ENCODE results near the gene DEPDC5. TPM values are rescaled to one million over a fixed set of nuclear protein-coding genes. Genes with fewer than 3 reads are reported as not detected.

Gene DEPDC5
- total and polyA plus RNA-seq, 9 of the 15 experiments (the other 6 are each of a cell fraction or from before 2014, with no cell fraction given): 2.3 to 12.3 (median 10.7) TPM

DNA sequence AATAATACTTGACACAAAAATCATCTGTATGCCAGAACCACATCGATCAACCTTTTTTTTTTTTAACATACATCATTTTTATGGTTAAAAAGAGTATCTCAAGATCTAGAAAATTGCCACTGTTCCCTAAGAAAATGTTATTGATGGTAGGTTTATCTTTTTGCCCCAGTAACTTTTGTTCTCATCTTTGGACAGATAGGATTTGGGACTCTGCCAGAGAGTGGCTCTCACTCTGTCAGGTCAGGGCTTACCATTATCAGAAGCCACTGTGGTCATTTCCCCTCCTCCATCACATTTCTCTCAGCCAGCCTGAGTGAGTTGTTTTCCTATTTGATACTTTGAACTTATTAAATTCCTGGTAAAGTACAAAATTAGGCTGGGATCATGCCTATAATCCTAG lies 142.7 kb downstream of the DEPDC5 start (continued):
- 0 out of 2 replicates have a peak, but pooled peaks have one; percentile 17 for TF ChIP-seq PHB2 (IDR thresholded peaks at IDR 0.05; ENCODE audit: low read depth)
- no peak for TF ChIP-seq CBX5 (IDR thresholded peaks at IDR 0.05; ENCODE audit: borderline replicate concordance, low read depth)
- peak; percentile 91 for TF ChIP-seq CBFA2T3 (IDR thresholded peaks at IDR 0.05)
- TF ChIP-seq MTA1 (IDR thresholded peaks at IDR 0.05; ENCODE audit: borderline replicate concordance): peak; percentile 30; the same call in 1 of the 2 replicates
- peak; percentile 83 for TF ChIP-seq MEIS2 (IDR thresholded peaks at IDR 0.05; ENCODE audit: partially characterized antibody)
- TF ChIP-seq DPF2 (IDR thresholded peaks at IDR 0.05): peak; percentile 34
- TF ChIP-seq SPI1 (IDR thresholded peaks at IDR 0.05; ENCODE audit: borderline replicate concordance, low read depth, low read length): no peak
- peak; percentile 60; the same call in 1 of the 2 replicates for TF ChIP-seq STAT5A (IDR thresholded peaks at IDR 0.05; ENCODE audit: borderline replicate concordance, low read length)
- TF ChIP-seq FOXA3 (CRISPR knock-in tag; conservative IDR thresholded peaks at IDR 0.05 in 1 of 2, IDR thresholded peaks at IDR 0.05 in 1 of 2): no peak
- TF ChIP-seq, protein P1, sequence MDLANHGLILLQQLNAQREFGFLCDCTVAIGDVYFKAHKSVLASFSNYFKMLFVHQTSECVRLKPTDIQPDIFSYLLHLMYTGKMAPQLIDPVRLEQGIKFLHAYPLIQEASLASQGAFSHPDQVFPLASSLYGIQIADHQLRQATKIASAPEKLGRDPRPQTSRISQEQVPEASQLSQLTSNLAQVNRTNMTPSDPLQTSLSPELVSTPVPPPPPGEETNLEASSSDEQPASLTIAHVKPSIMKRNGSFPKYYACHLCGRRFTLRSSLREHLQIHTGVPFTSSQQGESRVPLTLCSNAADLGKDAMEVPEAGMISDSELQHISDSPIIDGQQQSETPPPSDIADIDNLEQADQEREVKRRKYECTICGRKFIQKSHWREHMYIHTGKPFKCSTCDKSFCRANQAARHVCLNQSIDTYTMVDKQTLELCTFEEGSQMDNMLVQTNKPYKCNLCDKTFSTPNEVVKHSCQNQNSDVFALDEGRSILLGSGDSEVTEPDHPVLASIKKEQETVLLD (IDR thresholded peaks at IDR 0.05): peak; percentile 51; the same call in 1 of the 2 replicates
- TF ChIP-seq, protein P2, sequence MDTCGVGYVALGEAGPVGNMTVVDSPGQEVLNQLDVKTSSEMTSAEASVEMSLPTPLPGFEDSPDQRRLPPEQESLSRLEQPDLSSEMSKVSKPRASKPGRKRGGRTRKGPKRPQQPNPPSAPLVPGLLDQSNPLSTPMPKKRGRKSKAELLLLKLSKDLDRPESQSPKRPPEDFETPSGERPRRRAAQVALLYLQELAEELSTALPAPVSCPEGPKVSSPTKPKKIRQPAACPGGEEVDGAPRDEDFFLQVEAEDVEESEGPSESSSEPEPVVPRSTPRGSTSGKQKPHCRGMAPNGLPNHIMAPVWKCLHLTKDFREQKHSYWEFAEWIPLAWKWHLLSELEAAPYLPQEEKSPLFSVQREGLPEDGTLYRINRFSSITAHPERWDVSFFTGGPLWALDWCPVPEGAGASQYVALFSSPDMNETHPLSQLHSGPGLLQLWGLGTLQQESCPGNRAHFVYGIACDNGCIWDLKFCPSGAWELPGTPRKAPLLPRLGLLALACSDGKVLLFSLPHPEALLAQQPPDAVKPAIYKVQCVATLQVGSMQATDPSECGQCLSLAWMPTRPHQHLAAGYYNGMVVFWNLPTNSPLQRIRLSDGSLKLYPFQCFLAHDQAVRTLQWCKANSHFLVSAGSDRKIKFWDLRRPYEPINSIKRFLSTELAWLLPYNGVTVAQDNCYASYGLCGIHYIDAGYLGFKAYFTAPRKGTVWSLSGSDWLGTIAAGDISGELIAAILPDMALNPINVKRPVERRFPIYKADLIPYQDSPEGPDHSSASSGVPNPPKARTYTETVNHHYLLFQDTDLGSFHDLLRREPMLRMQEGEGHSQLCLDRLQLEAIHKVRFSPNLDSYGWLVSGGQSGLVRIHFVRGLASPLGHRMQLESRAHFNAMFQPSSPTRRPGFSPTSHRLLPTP (IDR thresholded peaks at IDR 0.05; ENCODE audit: borderline replicate concordance, extremely low read depth, insufficient read length): no peak
- peak; percentile 37; the same call in 1 of the 2 replicates for TF ChIP-seq MTA3 (IDR thresholded peaks at IDR 0.05; ENCODE audit: borderline replicate concordance)
- peak; percentile 51; the same call in 1 of the 2 replicates for TF ChIP-seq HDAC2 (IDR thresholded peaks at IDR 0.05)
- no peak for TF ChIP-seq FOXP1 (CRISPR knock-in tag; IDR thresholded peaks at IDR 0.05)

Measured in K562 (cell line).